ENCODE results near the gene TBL3. TPM values are rescaled to one million over a fixed set of nuclear protein-coding genes. Genes with fewer than 3 reads are reported as not detected.
A peak's percentile ranks its signal among the peaks of the same experiment; 100 is the strongest.

Gene TBL3
- total RNA-seq, 1 donor from 2014 or later: 24.4 TPM

DNA sequence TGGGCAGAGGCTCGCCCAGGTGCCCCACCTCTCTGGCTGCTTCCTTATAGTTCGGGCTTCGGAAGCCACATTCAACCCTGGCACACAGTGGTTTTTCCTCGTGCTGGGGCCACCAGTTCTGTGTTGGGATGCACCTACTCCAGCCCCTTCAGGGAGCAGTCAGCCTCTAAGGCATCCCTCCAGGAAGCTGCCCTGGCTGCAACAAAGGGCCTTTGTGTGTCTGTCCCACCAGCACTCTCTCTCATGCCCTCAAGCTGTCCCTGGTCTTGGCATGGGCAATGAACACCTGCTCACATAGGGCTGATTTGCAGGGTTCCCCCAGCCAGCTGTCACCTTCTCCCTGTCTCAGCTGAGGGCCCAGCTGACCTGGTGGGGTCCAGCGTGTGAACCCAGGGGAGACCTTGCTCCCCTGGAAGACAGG is 10.2 kb downstream of the TBL3 start:
- peaks cover 48% of the 10 kb centered on the region for H4K20me1 ChIP-seq (ENCODE audit: insufficient read depth, low read length)
- FAIRE-seq: no peak
- H3K4me2 ChIP-seq (ENCODE audit: low read length): no peak overlapping the region
- H3K4me1 Mint-ChIP-seq (ENCODE audit: low read depth, unreplicated experiment): peaks cover 2% of the 10 kb centered on the region
- no peak overlapping the region for H2AFZ ChIP-seq (ENCODE audit: low read depth, low read length)
- peaks cover 15% of the 10 kb centered on the region for H3K4me1 ChIP-seq (ENCODE audit: insufficient read depth, low read length)
- no peak overlapping the region for H3K9ac ChIP-seq (ENCODE audit: low read length)
- no peak overlapping the region for H3K27ac Mint-ChIP-seq (ENCODE audit: unreplicated experiment)
- H3K79me2 ChIP-seq (ENCODE audit: insufficient read depth, low read length): peaks cover 16% of the 10 kb centered on the region
- H3K9me3 Mint-ChIP-seq (ENCODE audit: unreplicated experiment): no peaks in the 10 kb centered on the region
- no peaks in the 10 kb centered on the region for H3K9me3 ChIP-seq (ENCODE audit: insufficient read depth, low read depth, low read length)
- H3K27me3 ChIP-seq (ENCODE audit: insufficient read depth, low read length): peaks cover 32% of the 10 kb centered on the region
- no peak overlapping the region for H3K4me3 Mint-ChIP-seq (ENCODE audit: unreplicated experiment)
- peaks cover 19% of the 10 kb centered on the region for H3K27me3 Mint-ChIP-seq (ENCODE audit: low read depth, unreplicated experiment)
- DNase-seq (ENCODE audit: low read depth): no peak
- peaks cover 5% of the 10 kb centered on the region for H3K36me3 ChIP-seq (ENCODE audit: insufficient read depth, low read length)
- TF ChIP-seq, protein P1, sequence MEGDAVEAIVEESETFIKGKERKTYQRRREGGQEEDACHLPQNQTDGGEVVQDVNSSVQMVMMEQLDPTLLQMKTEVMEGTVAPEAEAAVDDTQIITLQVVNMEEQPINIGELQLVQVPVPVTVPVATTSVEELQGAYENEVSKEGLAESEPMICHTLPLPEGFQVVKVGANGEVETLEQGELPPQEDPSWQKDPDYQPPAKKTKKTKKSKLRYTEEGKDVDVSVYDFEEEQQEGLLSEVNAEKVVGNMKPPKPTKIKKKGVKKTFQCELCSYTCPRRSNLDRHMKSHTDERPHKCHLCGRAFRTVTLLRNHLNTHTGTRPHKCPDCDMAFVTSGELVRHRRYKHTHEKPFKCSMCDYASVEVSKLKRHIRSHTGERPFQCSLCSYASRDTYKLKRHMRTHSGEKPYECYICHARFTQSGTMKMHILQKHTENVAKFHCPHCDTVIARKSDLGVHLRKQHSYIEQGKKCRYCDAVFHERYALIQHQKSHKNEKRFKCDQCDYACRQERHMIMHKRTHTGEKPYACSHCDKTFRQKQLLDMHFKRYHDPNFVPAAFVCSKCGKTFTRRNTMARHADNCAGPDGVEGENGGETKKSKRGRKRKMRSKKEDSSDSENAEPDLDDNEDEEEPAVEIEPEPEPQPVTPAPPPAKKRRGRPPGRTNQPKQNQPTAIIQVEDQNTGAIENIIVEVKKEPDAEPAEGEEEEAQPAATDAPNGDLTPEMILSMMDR (IDR thresholded peaks at IDR 0.05; ENCODE audit: insufficient read depth, low read depth, low read length): no peak
- TF ChIP-seq EZH2 (IDR thresholded peaks at IDR 0.05; ENCODE audit: insufficient read depth, low read length): no peak
- peaks cover 3% of the 10 kb centered on the region for H3K36me3 Mint-ChIP-seq (ENCODE audit: low read depth, unreplicated experiment)
- H3K4me3 ChIP-seq (ENCODE audit: insufficient read depth, low read depth, low read length): no peak overlapping the region
- no peak overlapping the region for H3K27ac ChIP-seq (ENCODE audit: low read depth, low read length)

DNA sequence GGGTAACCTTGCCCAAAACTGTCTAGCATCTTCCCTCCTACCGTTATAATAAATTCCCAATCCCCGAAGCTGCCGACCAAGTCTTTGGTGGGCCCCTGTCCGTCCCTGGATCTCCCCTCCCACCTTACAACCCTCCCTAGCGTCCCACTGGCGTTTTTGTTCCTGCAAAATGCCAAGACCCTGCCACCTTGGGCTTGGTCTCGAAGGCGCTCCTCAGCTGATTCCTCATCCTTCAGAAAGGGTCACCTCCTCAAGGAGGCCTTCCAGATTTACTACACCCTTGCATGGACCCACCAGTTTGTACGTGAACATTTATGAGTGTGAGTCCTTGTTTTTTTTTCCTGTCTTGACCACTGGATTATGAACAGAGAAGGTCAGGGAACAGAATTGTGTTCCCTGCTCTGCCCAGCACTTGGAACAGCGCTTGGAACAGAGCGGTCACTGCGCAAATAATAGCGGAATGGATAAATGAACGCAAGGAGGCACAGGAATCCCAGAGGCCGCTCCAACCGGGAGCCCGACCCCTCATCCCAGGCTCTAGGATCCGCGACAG is 11.2 kb downstream of the TBL3 start:
- peaks cover 2% of the 10 kb centered on the region for H3K36me3 Mint-ChIP-seq (ENCODE audit: low read depth, unreplicated experiment)
- FAIRE-seq (no peak), DNase-seq (ENCODE audit: low read depth) (no peak)
- TF ChIP-seq, protein P1 (IDR thresholded peaks at IDR 0.05; ENCODE audit: insufficient read depth, low read depth, low read length): no peak
- no peak for TF ChIP-seq EZH2 (IDR thresholded peaks at IDR 0.05; ENCODE audit: insufficient read depth, low read length)
- H3K27ac Mint-ChIP-seq (ENCODE audit: unreplicated experiment): peak overlapping the region; percentile 92
- no peaks in the 10 kb centered on the region for H3K9me3 Mint-ChIP-seq (ENCODE audit: unreplicated experiment)
- Histone ChIP-seq H3K9me3 (ENCODE audit: insufficient read depth, low read depth, low read length) (no peaks in the 10 kb centered on the region), H3K36me3 (ENCODE audit: insufficient read depth, low read length) (peaks cover 5% of the 10 kb centered on the region), H3K27ac (ENCODE audit: low read depth, low read length) (no peak overlapping the region), H3K27me3 (ENCODE audit: insufficient read depth, low read length) (peaks cover 32% of the 10 kb centered on the region), H4K20me1 (ENCODE audit: insufficient read depth, low read length) (peaks cover 48% of the 10 kb centered on the region), H3K9ac (ENCODE audit: low read length) (peak overlapping the region; percentile 53), H2AFZ (ENCODE audit: low read depth, low read length) (no peak overlapping the region), H3K79me2 (ENCODE audit: insufficient read depth, low read length) (peaks cover 16% of the 10 kb centered on the region), H3K4me3 (ENCODE audit: insufficient read depth, low read depth, low read length) (peak overlapping the region; percentile 68), H3K4me1 (ENCODE audit: insufficient read depth, low read length) (peaks cover 15% of the 10 kb centered on the region), H3K4me2 (ENCODE audit: low read length) (peak overlapping the region; percentile 91)
- peaks cover 19% of the 10 kb centered on the region for H3K27me3 Mint-ChIP-seq (ENCODE audit: low read depth, unreplicated experiment)
- peaks cover 2% of the 10 kb centered on the region for H3K4me1 Mint-ChIP-seq (ENCODE audit: low read depth, unreplicated experiment)
- peak overlapping the region; percentile 84 for H3K4me3 Mint-ChIP-seq (ENCODE audit: unreplicated experiment)
